ENCODE measurements around the gene LRRC73.

- no peak for TF ChIP-seq ESRRA (CRISPR knock-in tag; IDR thresholded peaks at IDR 0.05; ENCODE audit: borderline replicate concordance)
- no peak for TF ChIP-seq CDX4 (CRISPR knock-in tag; IDR thresholded peaks at IDR 0.05; ENCODE audit: borderline replicate concordance)
- no peak for TF ChIP-seq ZNF219 (CRISPR knock-in tag; IDR thresholded peaks at IDR 0.05; ENCODE audit: borderline replicate concordance)
- TF ChIP-seq CTCF (IDR thresholded peaks at IDR 0.05): no peak
- no peak for TF ChIP-seq E2F4 (CRISPR knock-in tag; IDR thresholded peaks at IDR 0.05; ENCODE audit: borderline replicate concordance, low read depth)
- TF ChIP-seq JUN (CRISPR knock-in tag; IDR thresholded peaks at IDR 0.05): no peak
- no peak for TF ChIP-seq ZNF121 (CRISPR knock-in tag; IDR thresholded peaks at IDR 0.05)
- no peak for TF ChIP-seq FOXP1 (CRISPR knock-in tag; IDR thresholded peaks at IDR 0.05; ENCODE audit: borderline replicate concordance)
- TF ChIP-seq HMGXB4 (CRISPR knock-in tag; IDR thresholded peaks at IDR 0.05): no peak
Measured at GRCh38 chr6:43511824-43512415, 1.8 kb upstream of the LRRC73 start.
